Natural killer cell (primary cell): ENCODE measurements around the gene TBX2. TPM values are rescaled to one million over a fixed set of nuclear protein-coding genes. Genes with fewer than 3 reads are reported as not detected.

Source experiments
- ATAC-seq, 3 donors: fragments of 150-1000 bp in 2 of 3; fragments of 200-7000 bp in 1 of 3; cut with Tn5 transposase; 1 replicate in 1 of 3; 2 replicates in 2 of 3; pipeline ENCODE4 v1.10.0; 2021; ENCODE audit warnings: mild to moderate bottlenecking in 2 of 3, moderate library complexity in 2 of 3
- DNase-seq, 2 donors: peaks; one replicate each; pipeline versions ENCODE4 v3.0.0 to v3.0.0-alpha.2; 2013 to 2021; ENCODE audit warnings: mixed read lengths in 1 of 2
- H3K27ac ChIP-seq: one replicate; pipeline ENCODE4 v1.5.1; 2013; ENCODE audit warnings: mild to moderate bottlenecking, low read length
- H3K27me3 ChIP-seq: one replicate; pipeline ENCODE4 v1.6.1; 2013; ENCODE audit warnings: low read length; ENCODE audit not compliant: control insufficient read depth, insufficient read depth
- H3K36me3 ChIP-seq: one replicate; pipeline ENCODE4 v1.6.1; 2013; ENCODE audit warnings: low read length; ENCODE audit not compliant: control insufficient read depth, insufficient read depth
- H3K4me1 ChIP-seq: one replicate; pipeline ENCODE4 v1.6.1; 2013; ENCODE audit warnings: low read length; ENCODE audit not compliant: control insufficient read depth, insufficient read depth
- H3K4me3 ChIP-seq: one replicate; pipeline ENCODE4 v1.5.1; 2013; ENCODE audit warnings: low read length
- H3K9me3 ChIP-seq: one replicate; pipeline ENCODE4 v1.6.1; 2013; ENCODE audit warnings: low read length; ENCODE audit not compliant: control insufficient read depth, insufficient read depth
- H3K27ac Mint-ChIP-seq, 2 donors: one replicate each; pipeline ENCODE4 v1.8.0; 2022; ENCODE audit warnings: mild to moderate bottlenecking in 2 of 2, mixed read lengths in 2 of 2, moderate library complexity in 1 of 2
- H3K27me3 Mint-ChIP-seq, 2 donors: one replicate each; pipeline ENCODE4 v1.8.0; 2022; ENCODE audit warnings: low read depth in 2 of 2, mixed read lengths in 2 of 2
- H3K36me3 Mint-ChIP-seq: one replicate; pipeline ENCODE4 v1.8.0; 2022; ENCODE audit warnings: mixed read lengths
- H3K4me1 Mint-ChIP-seq, 2 donors: one replicate each; pipeline ENCODE4 v1.8.0; 2022; ENCODE audit warnings: mixed read lengths in 2 of 2
- H3K4me3 Mint-ChIP-seq: one replicate; pipeline ENCODE4 v1.8.0; 2022; ENCODE audit warnings: mild to moderate bottlenecking, moderate library complexity, mixed read lengths
- H3K9me3 Mint-ChIP-seq, 2 donors: one replicate each; pipeline ENCODE4 v1.8.0; 2022; ENCODE audit warnings: mixed read lengths in 2 of 2
- WGBS: methylation state at CpG from one replicate; pipeline ENCODE4 v1.1.7; 2013; ENCODE audit warnings: missing lambda C conversion rate; ENCODE audit not compliant: insufficient coverage; 5-methylcytosine and 5-hydroxymethylcytosine counted together
- intact Hi-C: fragments of 100-400 bp; cut with micrococcal nuclease; formaldehyde crosslinking; loops from one replicate; pipeline ENCODE4 v1.14.2; 2022
- total RNA-seq, 4 donors: library from RNA; stranded (reverse); fragments of 120-200 nt in 1 of 4; gene quantifications; one replicate each; pipeline versions ENCODE4 v1.2.3 to v1.2.4, GENCODE V29; 2013 to 2022
- TF ChIP-seq, protein P1 (sequence below): fragments of 200-600 bp; IDR thresholded peaks from one replicate; pipeline ENCODE4 v1.8.0; 2022; ENCODE audit warnings: antibody characterized with exemption

Gene TBX2
- total RNA-seq, 3 donors from 2014 or later (not counting 1 experiment from before 2014, with no cell fraction given) = 0.09 to 0.23 TPM; not detected in 1

DNA sequence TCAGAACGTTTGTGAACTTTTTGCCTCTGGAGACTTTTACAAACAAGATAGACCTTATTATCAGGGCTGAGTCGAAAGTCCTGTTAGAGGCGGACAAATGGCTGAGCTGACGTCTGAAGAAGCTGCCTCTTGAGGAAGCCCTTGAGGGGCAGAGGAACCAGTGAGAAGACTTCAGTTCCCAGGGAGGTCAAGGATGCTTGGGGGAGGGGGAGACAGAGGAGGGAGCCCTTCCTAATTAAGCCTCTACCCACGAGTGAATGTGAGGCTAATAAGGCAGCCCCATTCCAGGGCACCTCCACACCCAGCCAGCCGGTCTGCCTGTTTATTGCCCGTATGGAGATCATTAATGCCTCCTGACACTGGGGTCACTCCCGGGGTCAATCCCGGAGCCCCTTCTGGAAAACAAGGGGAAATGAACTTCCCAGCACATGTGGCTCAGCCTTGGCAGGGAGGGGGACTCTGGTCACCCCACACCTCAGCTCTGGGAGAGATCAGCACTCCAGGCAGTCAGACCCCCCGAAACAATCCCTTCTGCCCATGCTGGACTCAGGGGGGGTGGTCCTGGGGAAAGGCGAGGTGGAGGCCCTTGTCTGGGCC lies 43.3 kb downstream of the TBX2 start:
- Mint-ChIP-seq H3K4me1 (no peaks in the 10 kb centered on the region), H3K36me3 (no peaks in the 10 kb centered on the region), H3K4me3 (no peak overlapping the region), H3K27ac (no peak overlapping the region), H3K9me3 (no peaks in the 10 kb centered on the region), H3K27me3 (peaks cover 37 to 68% of the 10 kb centered on the region in 2 donors)
- Histone ChIP-seq H3K36me3 (no peaks in the 10 kb centered on the region), H3K27ac (no peak overlapping the region), H3K4me3 (no peak overlapping the region), H3K9me3 (no peaks in the 10 kb centered on the region), H3K4me1 (no peaks in the 10 kb centered on the region), H3K27me3 (peaks cover 5% of the 10 kb centered on the region)
- ATAC-seq (no peak), DNase-seq (no peak)
- WGBS = 79% methylated on average over 11 of the region's 11 CpGs
- intact Hi-C loops = no loop called here
- TF ChIP-seq, protein P1, sequence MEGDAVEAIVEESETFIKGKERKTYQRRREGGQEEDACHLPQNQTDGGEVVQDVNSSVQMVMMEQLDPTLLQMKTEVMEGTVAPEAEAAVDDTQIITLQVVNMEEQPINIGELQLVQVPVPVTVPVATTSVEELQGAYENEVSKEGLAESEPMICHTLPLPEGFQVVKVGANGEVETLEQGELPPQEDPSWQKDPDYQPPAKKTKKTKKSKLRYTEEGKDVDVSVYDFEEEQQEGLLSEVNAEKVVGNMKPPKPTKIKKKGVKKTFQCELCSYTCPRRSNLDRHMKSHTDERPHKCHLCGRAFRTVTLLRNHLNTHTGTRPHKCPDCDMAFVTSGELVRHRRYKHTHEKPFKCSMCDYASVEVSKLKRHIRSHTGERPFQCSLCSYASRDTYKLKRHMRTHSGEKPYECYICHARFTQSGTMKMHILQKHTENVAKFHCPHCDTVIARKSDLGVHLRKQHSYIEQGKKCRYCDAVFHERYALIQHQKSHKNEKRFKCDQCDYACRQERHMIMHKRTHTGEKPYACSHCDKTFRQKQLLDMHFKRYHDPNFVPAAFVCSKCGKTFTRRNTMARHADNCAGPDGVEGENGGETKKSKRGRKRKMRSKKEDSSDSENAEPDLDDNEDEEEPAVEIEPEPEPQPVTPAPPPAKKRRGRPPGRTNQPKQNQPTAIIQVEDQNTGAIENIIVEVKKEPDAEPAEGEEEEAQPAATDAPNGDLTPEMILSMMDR = no peak

GRCh38 chr17:61443475-61443882 lies 43.8 kb downstream of the TBX2 start:
- H3K4me1 ChIP-seq = no peaks in the 10 kb centered on the region
- DNase-seq (no peak), ATAC-seq (no peak)
- Mint-ChIP-seq H3K36me3 (no peaks in the 10 kb centered on the region), H3K27ac (no peak overlapping the region), H3K4me1 (no peaks in the 10 kb centered on the region), H3K27me3 (peaks cover 37 to 69% of the 10 kb centered on the region in 2 donors), H3K9me3 (no peaks in the 10 kb centered on the region), H3K4me3 (no peak overlapping the region)
- no peak overlapping the region for H3K4me3 ChIP-seq
- 85% methylated on average over 17 of the region's 18 CpGs for WGBS
- TF ChIP-seq, protein P1 = no peak
- H3K27ac ChIP-seq = no peak overlapping the region
- peaks cover 3% of the 10 kb centered on the region for H3K27me3 ChIP-seq
- intact Hi-C loops = no loop called here
- no peaks in the 10 kb centered on the region for H3K9me3 ChIP-seq
- no peaks in the 10 kb centered on the region for H3K36me3 ChIP-seq

DNA sequence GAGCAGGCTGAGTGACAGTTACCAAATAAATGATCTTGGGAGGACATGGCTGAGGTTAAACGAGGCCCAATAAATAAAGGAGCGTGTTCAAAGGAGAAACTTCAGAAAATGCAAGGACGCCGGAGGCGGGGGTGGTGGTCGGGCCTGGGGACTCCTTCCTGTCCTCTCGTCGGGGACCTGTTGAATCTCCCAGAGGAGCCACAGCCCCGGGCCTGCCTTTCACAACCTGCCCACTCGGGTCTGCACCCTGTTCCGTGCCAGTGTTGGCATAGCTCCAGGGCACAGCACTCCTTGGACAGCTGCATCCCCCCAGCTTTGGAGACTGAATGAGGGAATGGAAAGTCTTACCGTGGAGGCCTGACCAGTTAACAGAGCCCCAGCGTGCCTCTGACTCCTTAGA lies 44.4 kb downstream of the TBX2 start:
- H3K9me3 Mint-ChIP-seq = no peaks in the 10 kb centered on the region
- H3K27me3 Mint-ChIP-seq = peaks cover 36 to 67% of the 10 kb centered on the region in 2 donors
- H3K4me3 Mint-ChIP-seq = no peak overlapping the region
- 88% methylated on average over 13 of the region's 13 CpGs for WGBS
- ATAC-seq (no peak), DNase-seq (no peak)
- no peaks in the 10 kb centered on the region for H3K4me1 ChIP-seq
- intact Hi-C loops = no loop called here
- no peak overlapping the region for H3K27ac Mint-ChIP-seq
- H3K4me1 Mint-ChIP-seq = no peaks in the 10 kb centered on the region
- no peak overlapping the region for H3K4me3 ChIP-seq
- H3K9me3 ChIP-seq = no peaks in the 10 kb centered on the region
- no peaks in the 10 kb centered on the region for H3K36me3 ChIP-seq
- peaks cover 2% of the 10 kb centered on the region for H3K27me3 ChIP-seq
- no peak overlapping the region for H3K27ac ChIP-seq
- TF ChIP-seq, protein P1 = no peak
- no peaks in the 10 kb centered on the region for H3K36me3 Mint-ChIP-seq

DNA sequence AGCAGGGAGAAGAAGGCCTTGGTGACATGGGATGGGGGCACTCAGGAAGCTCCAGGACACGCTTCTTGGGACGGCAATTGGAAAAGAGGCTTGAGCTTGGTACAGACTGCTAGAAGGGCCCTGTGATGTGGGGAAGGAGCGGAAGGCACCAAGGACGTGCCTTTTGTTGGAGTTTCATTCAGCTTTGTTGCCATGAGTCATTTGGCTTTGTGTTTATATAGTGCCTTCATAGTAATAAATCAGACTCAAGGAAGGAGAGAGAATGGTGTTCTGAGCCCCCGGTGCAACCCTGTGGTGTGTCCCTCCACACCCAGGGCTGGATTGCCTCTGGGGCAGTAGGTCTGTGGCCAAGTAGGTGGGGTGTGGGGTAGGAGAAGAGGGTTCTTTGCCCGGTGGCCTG lies 45.2 kb downstream of the TBX2 start:
- DNase-seq = no peak
- H3K36me3 ChIP-seq = no peaks in the 10 kb centered on the region
- ATAC-seq = no peak
- H3K4me3 Mint-ChIP-seq = no peak overlapping the region
- TF ChIP-seq, protein P1 = no peak
- no peak overlapping the region for H3K27ac ChIP-seq
- no peaks in the 10 kb centered on the region for H3K9me3 ChIP-seq
- no peaks in the 10 kb centered on the region for H3K36me3 Mint-ChIP-seq
- H3K9me3 Mint-ChIP-seq = no peaks in the 10 kb centered on the region
- no peak overlapping the region for H3K27ac Mint-ChIP-seq
- H3K4me1 Mint-ChIP-seq = no peaks in the 10 kb centered on the region
- no peaks in the 10 kb centered on the region for H3K4me1 ChIP-seq
- H3K4me3 ChIP-seq = no peak overlapping the region
- peaks cover 35 to 70% of the 10 kb centered on the region in 2 donors for H3K27me3 Mint-ChIP-seq
- WGBS = 77% methylated on average over 6 of the region's 6 CpGs
- peaks cover 6% of the 10 kb centered on the region for H3K27me3 ChIP-seq
- intact Hi-C loops = no loop called here
